Measurements from ENCODE around the gene ACO1.

Gene ACO1

DNA sequence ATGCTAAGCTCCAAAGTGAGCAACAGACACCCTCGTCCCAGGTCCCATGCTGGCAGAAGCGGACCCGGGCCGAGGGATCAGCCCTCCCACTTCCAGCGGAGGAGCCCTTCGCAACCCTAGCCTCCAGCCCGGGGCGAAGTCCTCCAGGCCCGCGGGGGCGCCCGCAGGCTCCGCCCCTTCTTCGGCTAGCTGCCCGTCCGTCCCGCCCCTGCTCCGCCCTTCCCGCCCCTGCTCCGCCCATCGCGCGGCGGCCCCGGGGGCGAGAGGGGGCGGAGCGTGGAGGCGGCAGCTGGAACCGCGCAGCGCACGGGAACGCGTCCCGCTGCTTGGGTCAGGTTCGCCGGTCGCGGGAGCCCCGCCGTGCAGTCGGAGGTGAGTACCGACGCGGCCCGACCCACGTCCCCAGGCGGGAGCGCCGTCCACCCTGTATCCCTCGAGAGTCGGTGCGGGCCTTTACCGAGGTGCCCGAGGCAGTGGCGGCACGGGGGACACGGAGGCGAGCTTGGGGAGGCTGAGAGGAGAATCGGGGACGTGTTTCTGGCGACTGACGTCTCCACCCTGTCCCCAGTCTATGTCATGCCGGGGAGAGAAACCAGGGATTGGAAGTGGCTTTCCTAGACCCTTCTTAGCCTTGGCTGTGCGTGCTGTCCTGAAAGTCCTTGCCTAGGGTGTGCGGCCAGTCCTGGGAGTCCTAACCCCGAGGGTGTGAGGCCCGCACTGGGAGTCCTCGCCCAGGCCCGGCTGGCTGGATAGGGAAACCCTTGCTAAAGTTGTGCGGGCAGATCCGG is at the start of gene ACO1:
Gene ACO1 (plus strand): TSS at position 280 of the 788 bp plus-strand sequence. CDS start 20,864 bp downstream, outside the sequence.
- Histone ChIP-seq H3K79me2 (ENCODE audit: control insufficient read depth, insufficient read depth, low read length, unreplicated experiment) (peaks cover 49% of the 10 kb centered on the region), H3K27me3 (ENCODE audit: insufficient read depth, low read length) (no peaks in the 10 kb centered on the region), H3K27ac (ENCODE audit: low read depth, low read length) (peak within 1 kb of the TSS; percentile 59), H3K4me1 (ENCODE audit: control insufficient read depth, insufficient read depth, low read length, unreplicated experiment) (peaks cover 15% of the 10 kb centered on the region), H2AFZ (ENCODE audit: low read length, unreplicated experiment) (peak within 1 kb of the TSS; percentile 79), H3K4me3 (ENCODE audit: low read depth, low read length) (peak within 1 kb of the TSS; percentile 97), H3K36me3 (ENCODE audit: insufficient read depth, low read length) (peaks cover 3% of the 10 kb centered on the region; the same call in 1 of the 2 replicates)

DNA sequence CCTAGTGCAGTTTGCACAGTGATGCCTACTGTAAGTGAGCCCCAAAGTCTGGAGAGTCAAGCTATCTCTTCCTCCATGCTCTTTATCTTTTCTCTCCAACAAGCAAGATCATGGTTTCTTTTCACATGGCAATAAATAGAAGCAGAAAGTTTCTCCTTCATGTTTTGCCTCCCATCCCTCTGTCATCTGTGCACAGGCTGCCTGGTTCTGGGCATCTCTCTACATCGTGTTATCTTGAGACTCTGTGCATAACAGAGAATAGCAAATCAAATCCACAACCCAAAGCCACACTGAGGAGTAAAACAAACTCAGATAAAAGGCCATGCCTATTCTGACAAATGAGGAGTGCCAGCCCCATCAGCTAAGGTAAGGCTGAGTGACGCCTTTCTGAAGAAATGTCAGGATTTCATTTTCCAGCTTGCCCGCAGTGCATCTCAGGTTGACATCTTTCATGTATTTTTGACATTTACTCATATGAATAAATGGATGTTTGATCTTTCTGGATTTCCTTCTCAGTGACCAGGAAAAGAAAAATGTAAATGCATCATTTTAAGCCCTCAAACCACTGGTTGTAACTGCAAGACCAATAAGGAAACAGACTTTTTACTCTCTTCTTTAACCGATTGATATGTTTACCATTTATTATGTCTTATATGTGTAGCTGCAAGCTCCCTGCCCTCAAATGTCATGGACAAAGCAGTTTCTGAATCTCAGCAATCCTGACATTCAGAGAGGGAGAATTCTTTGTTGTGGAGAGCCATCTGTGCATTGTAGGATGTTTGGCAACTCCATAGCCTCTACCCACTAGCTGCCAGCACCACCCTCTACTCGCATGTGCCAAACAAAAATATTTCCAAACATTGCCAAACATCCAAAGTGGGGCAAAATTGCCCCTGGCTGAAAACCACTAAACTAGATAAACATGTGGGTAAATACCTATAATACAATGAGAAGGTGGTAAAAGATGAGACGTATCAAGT is 49.2 kb upstream of the ACO1 start:
- no peaks in the 10 kb centered on the region for H3K79me2 ChIP-seq (ENCODE audit: control insufficient read depth, insufficient read depth, low read length, unreplicated experiment)
- no peaks in the 10 kb centered on the region for H3K36me3 ChIP-seq (ENCODE audit: insufficient read depth, low read length)
- no peak overlapping the region for H2AFZ ChIP-seq (ENCODE audit: low read length, unreplicated experiment)
- H3K4me1 ChIP-seq (ENCODE audit: control insufficient read depth, insufficient read depth, low read length, unreplicated experiment) = no peaks in the 10 kb centered on the region
- no peak overlapping the region for H3K27ac ChIP-seq (ENCODE audit: low read depth, low read length)
- peaks cover 64% of the 10 kb centered on the region for H3K27me3 ChIP-seq (ENCODE audit: insufficient read depth, low read length)
- H3K4me3 ChIP-seq (ENCODE audit: low read depth, low read length) = no peak overlapping the region

DNA sequence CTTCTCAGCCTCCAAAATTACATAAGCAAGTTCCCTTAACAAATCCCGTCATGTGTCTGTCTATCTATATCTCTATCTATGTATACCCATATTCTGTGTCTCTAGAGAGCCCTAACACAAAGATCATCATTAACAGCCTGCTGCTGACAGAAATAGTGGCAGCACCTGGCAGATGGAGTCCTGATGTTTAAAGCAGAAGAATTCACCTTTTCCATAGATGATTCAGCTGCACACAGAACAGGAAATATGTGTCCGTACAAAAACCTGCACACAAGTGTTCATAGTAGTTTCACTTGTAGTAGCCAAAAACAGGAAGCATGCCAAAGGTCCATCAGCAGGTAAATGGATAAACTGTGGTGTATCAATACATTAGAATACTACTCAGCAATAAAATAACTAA is 45.0 kb upstream of the ACO1 start:
- no peak overlapping the region for H3K27ac ChIP-seq (ENCODE audit: low read depth, low read length)
- H3K27me3 ChIP-seq (ENCODE audit: insufficient read depth, low read length) = peaks cover 32% of the 10 kb centered on the region
- no peaks in the 10 kb centered on the region for H3K36me3 ChIP-seq (ENCODE audit: insufficient read depth, low read length)
- H3K4me3 ChIP-seq (ENCODE audit: low read depth, low read length) = no peak overlapping the region
- no peak overlapping the region for H2AFZ ChIP-seq (ENCODE audit: low read length, unreplicated experiment)
- H3K79me2 ChIP-seq (ENCODE audit: control insufficient read depth, insufficient read depth, low read length, unreplicated experiment) = no peaks in the 10 kb centered on the region
- H3K4me1 ChIP-seq (ENCODE audit: control insufficient read depth, insufficient read depth, low read length, unreplicated experiment) = no peaks in the 10 kb centered on the region

DNA sequence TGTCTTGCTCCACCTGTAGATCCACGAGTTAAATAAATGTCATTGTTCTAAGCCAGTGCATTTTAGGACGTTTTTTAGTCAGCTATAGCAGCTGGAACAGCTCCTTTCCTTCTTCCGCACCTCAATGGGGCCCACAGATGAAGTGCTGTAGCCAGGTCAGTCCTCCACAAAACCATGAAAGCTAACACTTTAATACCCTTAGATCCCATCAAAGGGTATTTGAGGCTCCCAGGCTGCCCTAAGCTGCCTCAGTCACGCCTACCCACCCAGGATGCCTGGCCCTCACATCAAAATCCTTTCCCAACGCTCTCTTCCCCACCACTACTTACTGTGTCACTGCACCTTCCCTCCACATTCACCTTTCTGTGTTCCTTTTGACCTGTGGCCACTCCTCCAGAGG is 44.1 kb upstream of the ACO1 start:
- no peaks in the 10 kb centered on the region for H3K36me3 ChIP-seq (ENCODE audit: insufficient read depth, low read length)
- peaks cover 24% of the 10 kb centered on the region for H3K27me3 ChIP-seq (ENCODE audit: insufficient read depth, low read length)
- no peak overlapping the region for H2AFZ ChIP-seq (ENCODE audit: low read length, unreplicated experiment)
- peaks cover 2% of the 10 kb centered on the region for H3K4me1 ChIP-seq (ENCODE audit: control insufficient read depth, insufficient read depth, low read length, unreplicated experiment)
- H3K4me3 ChIP-seq (ENCODE audit: low read depth, low read length) = no peak overlapping the region
- H3K79me2 ChIP-seq (ENCODE audit: control insufficient read depth, insufficient read depth, low read length, unreplicated experiment) = no peaks in the 10 kb centered on the region
- H3K27ac ChIP-seq (ENCODE audit: low read depth, low read length) = no peak overlapping the region

DNA sequence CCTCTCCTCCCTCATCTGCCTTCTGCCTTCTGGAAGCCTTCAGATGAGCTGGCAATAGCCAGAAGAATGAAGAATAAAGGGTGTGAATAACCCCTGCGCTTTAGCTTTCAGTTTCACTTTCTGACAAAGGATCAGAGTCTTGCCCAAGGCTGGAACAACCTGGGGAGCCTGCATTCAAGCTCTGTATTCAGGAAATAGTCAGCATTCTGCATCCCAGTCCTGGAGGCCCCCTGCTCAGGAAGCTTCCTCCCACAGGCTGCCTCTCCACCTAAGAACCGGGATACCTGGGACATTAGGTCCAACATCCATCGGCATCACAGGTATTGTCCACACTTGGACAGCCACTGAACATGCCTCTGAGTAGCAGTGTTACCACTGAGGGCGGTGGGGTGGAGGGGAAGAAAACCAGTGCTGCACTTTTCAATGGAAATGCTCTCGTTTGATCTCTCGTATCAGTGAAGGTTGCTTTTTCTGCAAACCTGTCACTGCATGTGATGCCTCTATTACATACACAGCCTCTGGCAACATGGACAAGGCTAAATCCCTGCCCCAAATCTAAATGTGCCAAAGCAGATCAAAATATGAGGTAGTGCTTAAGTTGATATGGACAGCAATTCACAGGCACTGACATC is 39.8 kb upstream of the ACO1 start:
- Histone ChIP-seq H3K4me1 (ENCODE audit: control insufficient read depth, insufficient read depth, low read length, unreplicated experiment) (peaks cover 2% of the 10 kb centered on the region), H2AFZ (ENCODE audit: low read length, unreplicated experiment) (peak overlapping the region; percentile 51), H3K4me3 (ENCODE audit: low read depth, low read length) (peak overlapping the region; percentile 47)

DNA sequence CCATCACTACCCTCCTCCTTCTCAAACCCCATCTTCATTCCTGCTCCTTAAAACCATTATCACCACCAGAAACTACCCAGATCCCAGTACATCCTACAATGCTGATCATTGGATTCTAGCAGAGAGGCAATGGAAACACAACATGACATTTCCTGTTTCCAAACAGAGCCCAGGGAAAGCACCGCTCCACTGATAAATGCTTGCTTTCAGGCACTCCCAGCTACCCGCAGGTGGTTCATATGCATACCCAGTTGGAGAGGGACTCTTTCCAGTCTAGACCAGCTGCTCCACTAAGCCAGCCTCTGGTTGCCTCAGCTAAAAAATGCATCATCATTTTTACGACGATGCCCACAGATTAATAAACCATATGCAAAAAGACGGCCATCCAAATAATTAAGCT is 39.2 kb upstream of the ACO1 start:
- Histone ChIP-seq H2AFZ (ENCODE audit: low read length, unreplicated experiment) (no peak overlapping the region), H3K36me3 (ENCODE audit: insufficient read depth, low read length) (no peaks in the 10 kb centered on the region), H3K27ac (ENCODE audit: low read depth, low read length) (no peak overlapping the region), H3K79me2 (ENCODE audit: control insufficient read depth, insufficient read depth, low read length, unreplicated experiment) (no peaks in the 10 kb centered on the region), H3K4me1 (ENCODE audit: control insufficient read depth, insufficient read depth, low read length, unreplicated experiment) (peaks cover 2% of the 10 kb centered on the region), H3K27me3 (ENCODE audit: insufficient read depth, low read length) (peaks cover 15% of the 10 kb centered on the region; the same call in 1 of the 2 replicates), H3K4me3 (ENCODE audit: low read depth, low read length) (no peak overlapping the region)

More for the DNA sequence above, 39.8 kb upstream of the ACO1 start:
- Histone ChIP-seq H3K79me2 (ENCODE audit: control insufficient read depth, insufficient read depth, low read length, unreplicated experiment) (no peaks in the 10 kb centered on the region), H3K36me3 (ENCODE audit: insufficient read depth, low read length) (no peaks in the 10 kb centered on the region), H3K27me3 (ENCODE audit: insufficient read depth, low read length) (peaks cover 13% of the 10 kb centered on the region; the same call in 1 of the 2 replicates), H3K27ac (ENCODE audit: low read depth, low read length) (no peak overlapping the region)

DNA sequence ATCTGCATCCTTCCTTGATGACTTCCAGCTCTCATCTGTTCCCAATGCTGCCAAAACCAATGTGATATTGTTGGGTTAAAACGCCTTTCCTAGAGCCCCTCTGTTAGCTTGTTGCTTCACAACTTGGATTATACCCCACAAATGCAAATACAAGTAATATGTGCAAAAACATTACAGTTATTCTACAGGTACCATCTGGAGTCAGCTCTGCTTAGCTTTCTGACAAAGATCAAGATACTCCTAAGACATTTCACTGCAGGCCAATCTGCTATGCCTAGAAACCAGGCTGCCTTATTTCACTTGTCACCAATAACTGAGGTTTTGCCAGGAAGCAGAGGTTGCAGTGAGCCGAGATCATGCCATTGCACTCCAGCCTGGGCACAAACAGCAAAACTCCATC is 36.9 kb upstream of the ACO1 start:
- Histone ChIP-seq H3K27me3 (ENCODE audit: insufficient read depth, low read length) (peaks cover 15% of the 10 kb centered on the region; the same call in 1 of the 2 replicates), H3K27ac (ENCODE audit: low read depth, low read length) (no peak overlapping the region), H3K4me3 (ENCODE audit: low read depth, low read length) (no peak overlapping the region), H3K4me1 (ENCODE audit: control insufficient read depth, insufficient read depth, low read length, unreplicated experiment) (peaks cover 2% of the 10 kb centered on the region), H2AFZ (ENCODE audit: low read length, unreplicated experiment) (no peak overlapping the region), H3K36me3 (ENCODE audit: insufficient read depth, low read length) (no peaks in the 10 kb centered on the region), H3K79me2 (ENCODE audit: control insufficient read depth, insufficient read depth, low read length, unreplicated experiment) (no peaks in the 10 kb centered on the region)

DNA sequence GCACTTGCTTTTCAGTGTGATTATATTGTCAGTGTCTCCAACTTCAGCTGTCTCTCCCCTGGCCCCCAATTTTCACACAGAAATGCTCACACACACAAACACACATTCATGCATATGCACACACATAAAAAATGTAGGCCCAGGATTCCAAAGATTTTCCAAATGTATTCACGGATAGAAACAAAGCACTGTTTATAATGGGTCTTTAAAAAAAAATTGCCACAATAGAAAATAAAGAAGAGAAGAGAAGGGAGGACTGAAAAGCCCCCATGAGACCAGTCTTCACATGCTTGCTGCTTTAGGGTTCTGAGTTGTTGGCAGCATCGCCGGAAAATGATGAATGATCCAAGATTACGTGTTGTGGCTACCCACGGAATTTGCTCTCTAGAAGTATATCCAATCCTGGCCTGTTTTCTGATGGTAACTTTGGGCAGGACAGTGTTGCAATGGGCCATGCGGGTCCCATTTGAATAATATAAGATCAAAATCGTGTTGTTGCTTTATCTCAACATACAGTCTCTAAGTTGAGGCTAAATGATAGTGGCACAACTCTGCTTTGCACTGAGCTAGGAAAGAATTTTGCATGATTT is 36.2 kb upstream of the ACO1 start:
- Histone ChIP-seq H2AFZ (ENCODE audit: low read length, unreplicated experiment) (no peak overlapping the region), H3K36me3 (ENCODE audit: insufficient read depth, low read length) (no peaks in the 10 kb centered on the region), H3K79me2 (ENCODE audit: control insufficient read depth, insufficient read depth, low read length, unreplicated experiment) (no peaks in the 10 kb centered on the region), H3K4me1 (ENCODE audit: control insufficient read depth, insufficient read depth, low read length, unreplicated experiment) (peaks cover 2% of the 10 kb centered on the region), H3K27me3 (ENCODE audit: insufficient read depth, low read length) (peaks cover 15% of the 10 kb centered on the region; the same call in 1 of the 2 replicates), H3K27ac (ENCODE audit: low read depth, low read length) (no peak overlapping the region), H3K4me3 (ENCODE audit: low read depth, low read length) (no peak overlapping the region)

DNA sequence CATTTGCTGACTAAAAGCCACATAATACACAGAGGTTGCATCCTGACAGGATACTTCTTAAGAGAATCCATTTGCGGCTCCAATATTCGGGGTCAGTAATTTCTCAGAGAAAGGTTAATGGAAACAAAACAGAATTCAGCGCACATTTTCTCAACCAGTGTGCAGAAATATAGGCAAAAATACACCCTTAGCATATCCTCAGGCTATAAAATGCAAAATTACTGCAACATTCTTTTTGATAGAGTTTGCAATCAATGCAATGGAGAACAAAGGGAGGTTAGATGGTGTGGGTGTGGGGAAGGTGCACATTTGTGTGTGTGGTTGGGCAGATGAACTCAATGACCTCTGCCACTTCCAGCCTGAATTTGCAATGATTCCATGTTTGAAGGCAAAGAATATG is 35.4 kb upstream of the ACO1 start:
- H3K4me1 ChIP-seq (ENCODE audit: control insufficient read depth, insufficient read depth, low read length, unreplicated experiment) = peaks cover 2% of the 10 kb centered on the region
- no peak overlapping the region for H2AFZ ChIP-seq (ENCODE audit: low read length, unreplicated experiment)
- H3K27me3 ChIP-seq (ENCODE audit: insufficient read depth, low read length) = peaks cover 15% of the 10 kb centered on the region; the same call in 1 of the 2 replicates
- no peak overlapping the region for H3K27ac ChIP-seq (ENCODE audit: low read depth, low read length)
- H3K79me2 ChIP-seq (ENCODE audit: control insufficient read depth, insufficient read depth, low read length, unreplicated experiment) = no peaks in the 10 kb centered on the region
- no peaks in the 10 kb centered on the region for H3K36me3 ChIP-seq (ENCODE audit: insufficient read depth, low read length)
- no peak overlapping the region for H3K4me3 ChIP-seq (ENCODE audit: low read depth, low read length)

DNA sequence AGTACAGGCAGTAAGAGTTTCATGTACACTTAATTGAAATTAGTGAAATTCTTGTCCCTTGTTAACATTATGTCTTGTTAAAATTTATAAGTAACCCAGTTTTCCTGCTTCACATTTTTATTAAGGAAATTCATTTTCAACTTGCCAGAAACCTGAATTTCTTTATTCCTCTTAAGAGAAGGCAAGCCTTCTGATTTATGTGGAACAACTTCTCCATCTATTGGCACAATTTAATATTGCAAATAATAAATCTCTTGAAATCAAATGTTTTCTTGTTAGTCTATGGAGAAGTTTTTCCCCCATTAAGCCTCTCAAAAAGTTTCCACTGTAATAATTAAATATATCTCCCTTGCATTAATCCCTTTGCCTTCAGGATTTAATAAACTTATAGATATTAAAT is 33.8 kb upstream of the ACO1 start:
- Histone ChIP-seq H3K27ac (ENCODE audit: low read depth, low read length) (no peak overlapping the region), H3K79me2 (ENCODE audit: control insufficient read depth, insufficient read depth, low read length, unreplicated experiment) (no peaks in the 10 kb centered on the region), H3K36me3 (ENCODE audit: insufficient read depth, low read length) (no peaks in the 10 kb centered on the region), H3K27me3 (ENCODE audit: insufficient read depth, low read length) (peaks cover 15% of the 10 kb centered on the region; the same call in 1 of the 2 replicates), H2AFZ (ENCODE audit: low read length, unreplicated experiment) (no peak overlapping the region), H3K4me1 (ENCODE audit: control insufficient read depth, insufficient read depth, low read length, unreplicated experiment) (no peaks in the 10 kb centered on the region), H3K4me3 (ENCODE audit: low read depth, low read length) (no peak overlapping the region)

Data from ACC112 (cell line).